ENCODE measurements around the gene B9D1. TPM values are rescaled to one million over a fixed set of nuclear protein-coding genes. Genes with fewer than 3 reads are reported as not detected.

Gene B9D1
- total RNA-seq, 1 experiment from 2014 or later = 11.5 TPM

GRCh38 chr17:19341641-19342610 lies 20.6 kb downstream of the B9D1 start:
- Mint-ChIP-seq H3K4me1 (ENCODE audit: low read depth, unreplicated experiment) (peaks cover 23% of the 10 kb centered on the region), H3K27ac (ENCODE audit: unreplicated experiment) (peak overlapping the region; percentile 11), H3K27me3 (ENCODE audit: insufficient read depth, unreplicated experiment) (no peaks in the 10 kb centered on the region), H3K4me3 (ENCODE audit: unreplicated experiment) (no peak overlapping the region), H3K36me3 (ENCODE audit: insufficient read depth, unreplicated experiment) (peaks cover 18% of the 10 kb centered on the region), H3K9me3 (ENCODE audit: unreplicated experiment) (no peaks in the 10 kb centered on the region)
- ChIA-PET POLR2A (no interaction called here), CTCF (no interaction called here)
- TF ChIP-seq, protein P1, sequence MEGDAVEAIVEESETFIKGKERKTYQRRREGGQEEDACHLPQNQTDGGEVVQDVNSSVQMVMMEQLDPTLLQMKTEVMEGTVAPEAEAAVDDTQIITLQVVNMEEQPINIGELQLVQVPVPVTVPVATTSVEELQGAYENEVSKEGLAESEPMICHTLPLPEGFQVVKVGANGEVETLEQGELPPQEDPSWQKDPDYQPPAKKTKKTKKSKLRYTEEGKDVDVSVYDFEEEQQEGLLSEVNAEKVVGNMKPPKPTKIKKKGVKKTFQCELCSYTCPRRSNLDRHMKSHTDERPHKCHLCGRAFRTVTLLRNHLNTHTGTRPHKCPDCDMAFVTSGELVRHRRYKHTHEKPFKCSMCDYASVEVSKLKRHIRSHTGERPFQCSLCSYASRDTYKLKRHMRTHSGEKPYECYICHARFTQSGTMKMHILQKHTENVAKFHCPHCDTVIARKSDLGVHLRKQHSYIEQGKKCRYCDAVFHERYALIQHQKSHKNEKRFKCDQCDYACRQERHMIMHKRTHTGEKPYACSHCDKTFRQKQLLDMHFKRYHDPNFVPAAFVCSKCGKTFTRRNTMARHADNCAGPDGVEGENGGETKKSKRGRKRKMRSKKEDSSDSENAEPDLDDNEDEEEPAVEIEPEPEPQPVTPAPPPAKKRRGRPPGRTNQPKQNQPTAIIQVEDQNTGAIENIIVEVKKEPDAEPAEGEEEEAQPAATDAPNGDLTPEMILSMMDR (IDR thresholded peaks at IDR 0.05; ENCODE audit: insufficient read depth in 1 of 2, low read depth in 1 of 2, low read length in 1 of 2, severe bottlenecking in 1 of 2, unreplicated experiment in 1 of 2) = no peak
- BruUV-seq (replicated peaks) = no TSS peak
- H3K27me3 ChIP-seq (replicated peaks; ENCODE audit: control insufficient read depth, insufficient read depth, low read length) = no peaks in the 10 kb centered on the region
- H3K36me3 ChIP-seq (ENCODE audit: control insufficient read depth, insufficient read depth, low read length) = no peaks in the 10 kb centered on the region
- peaks cover 43% of the 10 kb centered on the region for H3K4me1 ChIP-seq
- intact Hi-C loops (cut with micrococcal nuclease; ENCODE audit: unreplicated experiment) = no loop called here
- no peak overlapping the region for H3K4me3 ChIP-seq (ENCODE audit: low read depth, low read length)
- peak in 1 of 2 experiments; percentile 29 for DNase-seq
- H3K9me3 ChIP-seq = no peaks in the 10 kb centered on the region

GRCh38 chr17:19341211-19341631 lies 21.3 kb downstream of the B9D1 start:
- peaks cover 18% of the 10 kb centered on the region for H3K36me3 Mint-ChIP-seq (ENCODE audit: insufficient read depth, unreplicated experiment)
- no peak overlapping the region for H3K4me3 Mint-ChIP-seq (ENCODE audit: unreplicated experiment)
- no peak overlapping the region for H3K4me3 ChIP-seq (ENCODE audit: low read depth, low read length)
- H3K4me1 ChIP-seq = peaks cover 40% of the 10 kb centered on the region
- DNase-seq = peak in 1 of 2 experiments; percentile 19
- no peaks in the 10 kb centered on the region for H3K27me3 ChIP-seq (replicated peaks; ENCODE audit: control insufficient read depth, insufficient read depth, low read length)
- CTCF ChIA-PET = no interaction called here
- BruUV-seq (replicated peaks) = no TSS peak
- POLR2A ChIA-PET = no interaction called here
- no peaks in the 10 kb centered on the region for H3K9me3 Mint-ChIP-seq (ENCODE audit: unreplicated experiment)
- intact Hi-C loops (cut with micrococcal nuclease; ENCODE audit: unreplicated experiment) = no loop called here
- no peaks in the 10 kb centered on the region for H3K9me3 ChIP-seq
- H3K27ac Mint-ChIP-seq (ENCODE audit: unreplicated experiment) = peak overlapping the region; percentile 11
- no peaks in the 10 kb centered on the region for H3K36me3 ChIP-seq (ENCODE audit: control insufficient read depth, insufficient read depth, low read length)
- TF ChIP-seq, protein P1 (IDR thresholded peaks at IDR 0.05; ENCODE audit: insufficient read depth in 1 of 2, low read depth in 1 of 2, low read length in 1 of 2, severe bottlenecking in 1 of 2, unreplicated experiment in 1 of 2) = no peak
- H3K4me1 Mint-ChIP-seq (ENCODE audit: low read depth, unreplicated experiment) = peaks cover 19% of the 10 kb centered on the region
- no peaks in the 10 kb centered on the region for H3K27me3 Mint-ChIP-seq (ENCODE audit: insufficient read depth, unreplicated experiment)

GRCh38 chr17:19339341-19339815 lies 23.1 kb downstream of the B9D1 start:
- H3K36me3 ChIP-seq (ENCODE audit: control insufficient read depth, insufficient read depth, low read length) = no peaks in the 10 kb centered on the region
- Mint-ChIP-seq H3K4me1 (ENCODE audit: low read depth, unreplicated experiment) (peaks cover 19% of the 10 kb centered on the region), H3K27me3 (ENCODE audit: insufficient read depth, unreplicated experiment) (no peaks in the 10 kb centered on the region), H3K4me3 (ENCODE audit: unreplicated experiment) (no peak overlapping the region), H3K27ac (ENCODE audit: unreplicated experiment) (no peak overlapping the region), H3K9me3 (ENCODE audit: unreplicated experiment) (no peaks in the 10 kb centered on the region), H3K36me3 (ENCODE audit: insufficient read depth, unreplicated experiment) (peaks cover 18% of the 10 kb centered on the region)
- TF ChIP-seq, protein P1 (IDR thresholded peaks at IDR 0.05; ENCODE audit: insufficient read depth in 1 of 2, low read depth in 1 of 2, low read length in 1 of 2, severe bottlenecking in 1 of 2, unreplicated experiment in 1 of 2) = no peak
- ChIA-PET POLR2A (interaction anchor here (0.5 kb wide), 1 partner anchor 26 kb away, joined by 3 read pairs; no protein-coding TSS in a partner anchor), CTCF (no interaction called here)
- intact Hi-C loops (cut with micrococcal nuclease; ENCODE audit: unreplicated experiment) = no loop called here
- peak in 1 of 2 experiments; percentile 1 for DNase-seq
- no peak overlapping the region for H3K4me3 ChIP-seq (ENCODE audit: low read depth, low read length)
- H3K4me1 ChIP-seq = peaks cover 28% of the 10 kb centered on the region
- no TSS peak for BruUV-seq (replicated peaks)
- no peaks in the 10 kb centered on the region for H3K9me3 ChIP-seq
- no peaks in the 10 kb centered on the region for H3K27me3 ChIP-seq (replicated peaks; ENCODE audit: control insufficient read depth, insufficient read depth, low read length)

Data from Caco-2 (cell line).